GM12874 (cell line): Measurements from ENCODE around the gene NEGR1.

ENCODE experiments used
- CTCF ChIP-seq: IDR thresholded peaks from 2 replicates; pipeline ENCODE4 v1.5.1; 2011; ENCODE audit warnings: low read depth, mild to moderate bottlenecking, control low read depth, low read length, moderate library complexity; ENCODE audit not compliant: insufficient read depth

The NEGR1 gene

GRCh38 chr1:71809085-71809484, 473.3 kb downstream of the NEGR1 start:
- TF ChIP-seq CTCF = no peak

- TF ChIP-seq CTCF = no peak
Measured at GRCh38 chr1:71804140-71804539, 478.2 kb downstream of the NEGR1 start.

- no peak for TF ChIP-seq CTCF
Measured at GRCh38 chr1:71796006-71796405, 486.3 kb downstream of the NEGR1 start.

GRCh38 chr1:71792264-71792663, 490.1 kb downstream of the NEGR1 start:
- no peak for TF ChIP-seq CTCF

GRCh38 chr1:71788113-71788512, 494.2 kb downstream of the NEGR1 start:
- TF ChIP-seq CTCF = no peak

- no peak for TF ChIP-seq CTCF
Measured at GRCh38 chr1:71787699-71788098, 494.6 kb downstream of the NEGR1 start.

GRCh38 chr1:71786218-71786617, 496.1 kb downstream of the NEGR1 start:
- no peak for TF ChIP-seq CTCF

GRCh38 chr1:71785450-71785849, 496.9 kb downstream of the NEGR1 start:
- TF ChIP-seq CTCF = no peak
